Stimulated activated CD8-positive, alpha-beta memory T cell treated with anti-CD3 and anti-CD28 coated beads, Interleukin-4, amount 100 ng/mL, for 48 hours (primary cell): ENCODE measurements around the gene GRM4.

Source experiments
- DNase-seq: peaks from one replicate; pipeline ENCODE4 v3.0.0-alpha.2; 2020

Gene GRM4

GRCh38 chr6:34104628-34105027, 41.3 kb downstream of the GRM4 start:
- no peak for DNase-seq

GRCh38 chr6:34104186-34104585, 41.7 kb downstream of the GRM4 start:
- no peak for DNase-seq

- no peak for DNase-seq
Observed at GRCh38 chr6:34103321-34103720, 42.6 kb downstream of the GRM4 start.

GRCh38 chr6:34102696-34103095, 43.2 kb downstream of the GRM4 start:
- no peak for DNase-seq

- no peak for DNase-seq
Observed at GRCh38 chr6:34102099-34102656, 43.7 kb downstream of the GRM4 start.

- DNase-seq = no peak
Observed at GRCh38 chr6:34100788-34101187, 45.1 kb downstream of the GRM4 start.

GRCh38 chr6:34099878-34100277, 46.0 kb downstream of the GRM4 start:
- DNase-seq = no peak

GRCh38 chr6:34098045-34098936, 47.6 kb downstream of the GRM4 start:
- no peak for DNase-seq

- DNase-seq = no peak
Observed at GRCh38 chr6:34096814-34097213, 49.1 kb downstream of the GRM4 start.

- no peak for DNase-seq
Observed at GRCh38 chr6:34096193-34096592, 49.7 kb downstream of the GRM4 start.

- DNase-seq = no peak
Observed at GRCh38 chr6:34095741-34096140, 50.1 kb downstream of the GRM4 start.

GRCh38 chr6:34095136-34095505, 50.8 kb downstream of the GRM4 start:
- DNase-seq = no peak

- DNase-seq = no peak
Observed at GRCh38 chr6:34094474-34095135, 51.3 kb downstream of the GRM4 start.

GRCh38 chr6:34093854-34094430, 51.9 kb downstream of the GRM4 start:
- no peak for DNase-seq

GRCh38 chr6:34093206-34093605, 52.7 kb downstream of the GRM4 start:
- no peak for DNase-seq

- DNase-seq = no peak
Observed at GRCh38 chr6:34092631-34093030, 53.3 kb downstream of the GRM4 start.

- DNase-seq = no peak
Observed at GRCh38 chr6:34090935-34091334, 55.0 kb downstream of the GRM4 start.

- DNase-seq = no peak
Observed at GRCh38 chr6:34090529-34090928, 55.4 kb downstream of the GRM4 start.

- no peak for DNase-seq
Observed at GRCh38 chr6:34086558-34086957, 59.3 kb downstream of the GRM4 start.

GRCh38 chr6:34085453-34086170, 60.3 kb downstream of the GRM4 start:
- no peak for DNase-seq

GRCh38 chr6:34084591-34085290, 61.1 kb downstream of the GRM4 start:
- DNase-seq = no peak

- no peak for DNase-seq
Observed at GRCh38 chr6:34082864-34083626, 62.8 kb downstream of the GRM4 start.
